Activated CD8-positive, alpha-beta memory T cell treated with anti-CD3 and anti-CD28 coated beads, Interleukin-2, amount 50 U/mL, for 1 hour (primary cell): ENCODE results near the gene MMGT1.
A peak's percentile ranks its signal among the peaks of the same experiment; 100 is the strongest.

Source experiments
- DNase-seq: peaks from one replicate; pipeline ENCODE4 v3.0.0-alpha.2; 2020; ENCODE audit errors: extremely low read depth

Gene MMGT1

DNA sequence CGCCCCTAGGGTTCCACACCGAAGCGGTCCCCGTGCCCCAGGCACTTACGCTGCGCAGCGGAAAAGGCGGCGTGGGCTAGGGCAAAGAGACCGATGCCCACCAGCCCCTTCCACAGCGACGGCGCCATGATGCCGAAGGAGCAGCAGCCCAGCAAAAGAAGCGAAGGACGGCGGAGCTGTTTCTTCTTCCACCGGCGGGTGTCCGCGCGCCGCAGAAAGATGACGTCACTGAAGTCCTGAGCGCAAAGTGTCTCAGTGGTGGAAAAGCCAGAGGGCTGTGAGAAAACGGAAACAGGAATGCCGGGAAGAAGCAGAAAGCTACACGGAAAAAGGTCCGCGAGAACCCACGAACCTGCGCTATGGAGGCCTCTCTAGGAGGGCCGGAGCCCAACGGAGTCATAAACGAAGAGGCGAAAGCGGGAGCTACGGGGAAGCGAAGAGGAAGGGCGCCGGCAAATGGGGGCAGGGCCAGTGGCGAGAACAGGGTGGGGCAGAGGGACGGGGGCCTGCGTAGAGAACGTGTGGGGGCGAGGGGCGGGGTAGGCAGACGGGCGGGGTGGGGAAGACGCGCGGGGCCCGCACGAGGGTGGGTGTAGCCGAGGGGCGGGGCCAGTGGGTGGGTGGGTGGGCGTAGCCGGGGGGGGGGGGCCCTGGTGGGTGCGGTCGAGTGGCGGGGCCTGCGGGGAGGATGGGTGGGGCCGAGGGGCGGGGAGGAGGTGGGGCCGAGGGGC lies at the start of gene MMGT1:
MMGT1 (minus strand) TSS at position 441 of the 731 bp plus-strand sequence; CDS start at position 128, 313 bp downstream.
- DNase-seq, result peak; percentile 60

DNA sequence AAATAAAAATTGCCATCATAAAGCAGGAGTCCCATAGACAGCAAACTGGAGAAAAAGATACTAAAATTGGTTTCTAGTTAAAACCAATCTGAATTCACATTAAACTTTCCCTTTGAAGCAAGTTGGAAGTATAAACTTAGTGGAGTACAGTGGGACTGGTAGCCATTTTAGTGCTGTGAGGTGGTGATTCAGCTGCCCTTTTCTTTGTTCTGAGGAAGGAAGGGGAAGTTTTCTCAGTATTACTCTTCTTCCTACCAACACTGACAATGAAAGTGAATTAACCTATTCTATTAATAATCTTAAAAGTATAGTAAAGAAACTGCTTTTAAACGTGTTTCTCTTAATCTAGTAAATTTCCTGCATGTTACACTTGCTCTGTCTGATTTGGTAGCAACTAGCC lies 48.1 kb upstream of the MMGT1 start:
- no peak for DNase-seq

- DNase-seq, result no peak
Observed at GRCh38 chrX:136021160-136021559, 47.4 kb upstream of the MMGT1 start.

GRCh38 chrX:136019226-136019625 lies 45.4 kb upstream of the MMGT1 start:
- DNase-seq, result no peak

DNA sequence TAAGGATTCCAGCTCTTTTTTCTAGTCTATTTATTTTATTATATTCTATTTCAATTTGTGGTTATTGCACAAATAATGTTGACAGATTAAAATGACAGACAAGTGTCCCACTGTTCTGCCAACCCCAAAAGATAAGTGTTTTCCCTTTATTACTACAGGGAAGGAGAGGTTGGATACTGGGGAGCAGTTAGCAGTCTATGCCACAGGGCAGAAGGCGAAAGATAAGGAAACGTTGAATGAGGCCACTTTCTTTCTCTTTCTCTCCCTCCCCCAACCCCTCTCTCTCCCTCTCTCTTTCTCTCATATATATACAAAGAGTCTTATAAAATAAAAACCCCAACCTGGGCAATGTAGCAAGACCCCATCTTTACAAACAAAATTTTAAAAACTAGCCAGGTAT lies 43.1 kb upstream of the MMGT1 start:
- DNase-seq, result no peak

- no peak for DNase-seq
Observed at GRCh38 chrX:136015016-136015415, 41.2 kb upstream of the MMGT1 start.

- no peak for DNase-seq
Observed at GRCh38 chrX:135988245-135988644, 14.5 kb upstream of the MMGT1 start.

- no peak for DNase-seq
Observed at GRCh38 chrX:135985973-135986310, 12.2 kb upstream of the MMGT1 start.

DNA sequence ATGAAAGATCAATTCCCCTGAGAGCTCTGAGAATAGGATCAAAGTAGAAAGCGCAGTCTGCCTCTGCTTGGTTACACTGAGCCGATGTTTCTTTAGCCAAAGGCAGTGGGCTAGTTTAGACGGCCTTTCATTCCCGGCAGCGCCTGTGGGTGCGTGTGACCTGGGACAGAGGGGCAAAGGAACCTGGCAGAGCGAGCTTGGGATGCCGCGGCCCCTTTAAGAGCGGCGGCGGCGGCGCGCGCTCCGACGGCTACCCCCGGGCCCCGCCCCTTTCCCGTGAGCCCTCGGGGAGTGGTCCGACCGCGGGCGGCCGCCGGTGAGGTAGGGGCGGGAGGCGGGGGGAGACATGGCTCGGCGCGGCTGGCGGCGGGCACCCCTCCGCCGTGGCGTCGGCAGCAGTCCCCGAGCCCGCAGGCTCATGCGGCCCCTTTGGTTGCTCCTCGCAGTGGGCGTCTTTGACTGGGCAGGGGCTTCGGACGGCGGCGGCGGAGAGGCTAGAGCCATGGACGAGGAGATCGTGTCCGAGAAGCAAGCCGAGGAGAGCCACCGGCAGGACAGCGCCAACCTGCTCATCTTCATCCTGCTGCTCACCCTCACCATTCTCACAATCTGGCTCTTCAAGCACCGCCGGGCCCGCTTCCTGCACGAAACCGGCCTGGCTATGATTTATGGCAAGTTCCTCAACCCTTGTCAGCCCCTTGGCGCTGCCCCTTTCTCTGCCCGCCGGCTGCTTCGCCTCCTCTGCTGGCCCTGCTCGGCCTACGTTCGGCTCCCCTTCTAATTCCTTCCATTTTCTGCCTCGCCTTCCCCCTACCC lies 11.6 kb upstream of the MMGT1 start, which contains the start of gene SLC9A6:
SLC9A6 (plus strand) TSS at position 279 of the 816 bp plus-strand sequence; CDS start at position 503, 224 bp downstream.
- no peak for DNase-seq

- no peak for DNase-seq
Observed at GRCh38 chrX:135984791-135985156, 11.0 kb upstream of the MMGT1 start.

DNA sequence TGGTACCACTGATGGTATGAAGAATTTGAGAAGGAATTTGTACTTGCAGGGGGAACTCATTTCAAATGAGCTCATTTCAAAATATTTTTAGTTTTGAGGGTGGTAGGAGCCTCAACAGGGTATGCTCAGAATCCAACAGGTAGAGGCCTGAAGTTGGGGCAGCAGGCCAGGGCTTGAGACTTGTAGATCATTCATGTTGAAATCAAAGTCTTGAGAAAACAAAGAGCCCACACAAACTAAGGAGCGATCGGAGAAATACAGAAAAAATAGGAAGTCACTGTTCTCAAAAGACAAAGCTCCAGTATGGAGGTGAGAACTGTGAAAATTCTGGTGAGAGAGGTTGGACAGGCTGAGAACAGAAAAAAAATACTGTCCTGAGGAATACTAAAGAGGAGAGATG lies 10.5 kb upstream of the MMGT1 start:
- DNase-seq, result no peak

DNA sequence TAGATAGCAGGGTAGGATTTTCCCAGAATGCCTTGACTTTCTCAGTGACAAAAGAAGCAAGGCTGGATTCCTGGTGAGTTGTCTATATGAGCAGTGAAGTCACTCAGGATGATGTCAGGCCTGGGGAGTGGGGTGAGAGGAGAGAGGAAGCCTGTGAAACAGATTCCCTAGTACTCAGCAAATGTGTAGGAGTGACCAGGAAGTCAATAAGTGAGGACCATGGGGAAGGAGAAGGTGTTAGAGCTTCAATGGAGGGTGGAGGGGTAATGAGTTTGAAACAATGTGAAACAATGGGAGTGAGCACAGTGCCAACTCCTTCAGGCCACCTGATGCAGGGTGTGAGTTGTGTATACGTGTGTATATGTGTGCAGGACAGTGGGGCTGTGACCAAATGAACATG lies 9.1 kb upstream of the MMGT1 start:
- DNase-seq, result no peak

DNA sequence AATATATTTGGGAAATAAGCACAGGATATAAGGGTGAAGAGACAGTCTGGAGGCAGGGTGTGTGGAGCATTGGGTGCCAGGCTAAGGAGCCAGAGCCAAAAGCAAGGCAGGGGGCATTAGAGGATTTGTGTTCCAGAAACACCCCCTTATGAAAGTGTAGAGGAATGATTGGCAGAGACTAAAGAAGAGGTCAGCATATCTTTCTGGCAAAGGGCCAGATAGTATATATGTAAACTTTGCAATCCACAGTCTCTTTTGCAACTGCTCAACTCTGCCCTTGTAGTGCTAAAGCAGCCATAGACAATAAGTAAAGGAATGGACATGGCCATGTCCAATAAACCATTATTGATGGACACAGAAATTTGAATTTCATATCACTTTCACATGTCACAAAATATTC lies 7.9 kb upstream of the MMGT1 start:
- no peak for DNase-seq

DNA sequence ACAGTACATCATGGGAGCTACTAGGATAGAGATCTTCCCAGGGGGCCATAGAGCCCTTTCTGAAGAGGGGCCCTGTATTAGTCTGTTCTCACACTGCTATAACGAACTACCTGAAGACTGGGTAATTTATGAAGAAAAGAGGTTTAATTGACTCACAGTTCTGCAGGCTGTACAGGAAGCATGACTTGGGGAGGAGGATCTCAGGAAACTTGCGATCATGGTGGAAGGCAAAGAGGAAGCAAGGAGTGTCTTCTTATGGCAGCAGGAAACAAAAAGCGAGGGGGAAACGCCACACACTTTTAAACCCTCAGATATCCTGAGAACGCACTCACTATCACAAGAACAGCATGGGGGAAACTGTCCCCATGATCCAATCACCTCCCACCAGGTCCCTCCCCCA lies 7.2 kb upstream of the MMGT1 start:
- DNase-seq, result no peak

GRCh38 chrX:135977611-135978010 lies 3.8 kb upstream of the MMGT1 start:
- DNase-seq, result no peak

DNA sequence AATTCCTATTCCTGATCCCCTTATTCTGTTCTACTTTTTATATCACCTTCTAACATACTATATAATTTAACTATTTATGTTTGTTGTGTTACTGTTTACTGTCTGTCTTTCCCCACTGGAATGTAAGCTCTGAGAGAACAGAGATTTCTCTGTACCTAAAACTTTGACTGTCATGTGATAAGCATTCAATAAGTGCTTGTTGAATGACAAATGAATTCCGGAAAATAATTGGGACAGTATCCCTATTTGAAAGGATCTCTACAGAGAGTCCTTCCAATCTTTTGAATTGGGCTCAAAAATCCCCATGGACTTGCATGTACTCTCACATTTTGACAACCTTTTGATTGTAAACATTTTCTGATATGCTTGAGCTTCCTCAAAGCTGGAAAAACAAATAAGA lies 1.6 kb upstream of the MMGT1 start:
- DNase-seq, result no peak

DNA sequence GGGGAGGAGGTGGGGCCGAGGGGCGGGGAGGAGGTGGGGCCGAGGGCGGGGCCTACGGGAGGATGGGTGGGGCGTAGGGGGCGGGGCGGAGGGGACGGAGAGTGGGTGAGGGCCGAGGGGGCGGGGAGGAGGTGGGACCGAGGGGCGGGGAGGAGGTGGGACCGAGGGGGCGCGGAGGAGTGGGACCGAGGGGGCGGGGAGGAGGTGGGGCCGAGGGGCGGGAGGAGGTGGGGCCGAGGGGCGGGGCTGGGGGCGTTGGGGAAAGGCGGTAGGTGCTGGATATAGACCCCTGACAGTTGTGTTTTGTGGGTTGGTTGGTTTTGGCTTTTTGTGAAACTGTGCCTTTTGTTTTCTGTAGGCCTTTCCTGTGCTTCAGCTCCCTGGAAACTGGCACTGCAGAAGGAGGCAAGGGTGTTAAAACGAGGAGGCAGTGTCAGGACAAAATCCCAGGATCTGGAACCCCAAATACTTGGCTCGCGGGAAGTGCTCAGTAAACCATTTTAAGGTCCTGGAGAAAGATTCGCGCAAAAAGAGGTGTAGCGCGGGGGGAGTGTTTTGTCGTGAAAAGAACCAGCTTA lies 580 bp upstream of the MMGT1 start:
- DNase-seq, result peak; percentile 58

GRCh38 chrX:135973025-135973547 lies 702 bp downstream of the MMGT1 start:
- DNase-seq, result no peak

DNA sequence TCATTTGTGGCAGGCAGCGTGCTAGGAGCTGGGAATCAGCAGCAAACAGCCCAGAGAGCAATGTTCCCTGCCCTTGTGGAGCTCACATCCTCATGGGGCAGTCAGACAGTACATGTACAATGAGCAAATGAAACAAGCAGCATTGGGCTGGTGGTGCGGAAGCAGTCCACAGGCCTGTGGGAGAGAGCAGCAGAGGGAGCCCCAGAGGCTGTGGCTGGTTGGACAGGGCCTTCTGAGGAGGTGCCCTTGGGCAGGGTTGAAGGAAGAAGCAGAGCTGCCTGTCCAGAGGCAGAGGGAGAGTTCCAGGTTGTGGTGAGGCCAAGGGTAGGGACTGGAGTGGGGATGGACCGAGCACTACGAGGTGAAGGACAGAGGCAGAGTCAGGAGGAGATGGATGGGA lies 22.5 kb downstream of the MMGT1 start:
- no peak for DNase-seq

GRCh38 chrX:135944486-135944885 lies 29.3 kb downstream of the MMGT1 start:
- no peak for DNase-seq

- DNase-seq, result no peak
Observed at GRCh38 chrX:135931644-135932487, 41.9 kb downstream of the MMGT1 start.

- no peak for DNase-seq
Observed at GRCh38 chrX:135927897-135928296, 45.9 kb downstream of the MMGT1 start.
